ENCODE measurements around the gene TMEM72. TPM values are rescaled to one million over a fixed set of nuclear protein-coding genes. Genes with fewer than 3 reads are reported as not detected.

The TMEM72 gene
- polyA plus RNA-seq, 1 donor (not counting 4 experiments of a cell fraction or from before 2014, with no cell fraction given) = not detected

DNA sequence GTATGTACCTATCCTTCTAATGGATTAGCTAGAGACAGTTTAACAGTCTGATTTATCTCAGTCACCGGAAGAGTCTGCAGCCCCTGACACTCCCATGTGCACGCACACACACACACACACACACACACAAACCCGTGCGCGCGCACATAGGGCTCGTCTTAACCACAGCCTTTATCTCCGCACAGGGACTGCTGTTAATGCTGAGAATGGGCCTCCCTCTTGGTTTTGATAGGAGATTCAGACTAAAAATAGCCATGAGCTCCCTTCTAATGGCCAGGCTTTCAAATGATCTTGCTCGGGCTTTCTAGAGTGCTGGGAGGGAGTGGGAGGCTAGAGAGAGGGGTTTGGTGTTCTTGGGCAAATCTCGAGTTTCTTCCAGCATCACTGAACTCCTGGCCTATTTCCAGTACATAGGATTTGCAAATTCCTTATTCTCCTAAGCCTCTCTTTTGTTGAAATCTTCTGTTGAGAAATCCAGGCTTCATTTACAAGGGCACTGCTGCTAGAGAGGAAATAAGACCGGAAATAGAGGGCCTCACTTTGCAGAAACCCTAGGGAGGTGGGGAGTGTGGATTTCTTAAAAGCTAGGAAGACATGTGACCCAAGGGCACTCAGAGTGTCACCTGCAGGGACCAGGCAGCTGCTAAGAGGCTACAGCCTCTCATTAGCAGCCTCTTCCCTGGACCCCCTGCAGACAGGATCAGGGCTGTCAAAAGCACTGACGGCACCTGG, 2.4 kb downstream of the TMEM72 start:
- DNase-seq (ENCODE audit: low read depth, low spot score) (no peak), FAIRE-seq (no peak)
- dilution Hi-C loops (cut with MboI; ENCODE audit: extremely low pct_ligation_motif_present, low sequenced_read_pairs) = no loop called here
- Histone ChIP-seq H3K4me3 (ENCODE audit: control insufficient read depth in 2 of 3, extremely low read depth in 1 of 3, insufficient read depth in 2 of 3, low read depth in 1 of 3, low read length in 3 of 3) (no peak overlapping the region), H3K4me1 (ENCODE audit: control insufficient read depth, extremely low read depth, insufficient read depth, low read length) (no peaks in the 10 kb centered on the region), H3K4me2 (ENCODE audit: control insufficient read depth, extremely low read depth, insufficient read depth, low read depth, low read length) (no peak overlapping the region), H2AFZ (ENCODE audit: control insufficient read depth, low read length) (no peak overlapping the region), H3K9me1 (ENCODE audit: control insufficient read depth, extremely low read depth, insufficient read depth, low read length) (no peaks in the 10 kb centered on the region), H4K20me1 (ENCODE audit: control insufficient read depth, extremely low read depth, insufficient read depth, low read length) (no peaks in the 10 kb centered on the region), H3K36me3 (ENCODE audit: control insufficient read depth in 2 of 2, extremely low read depth in 1 of 2, insufficient read depth in 2 of 2, low read length in 2 of 2) (no peaks in the 10 kb centered on the region), H3K9ac (ENCODE audit: control insufficient read depth, extremely low read depth, insufficient read depth, low read length) (no peak overlapping the region), H3K79me2 (ENCODE audit: control insufficient read depth, insufficient read depth, low read length) (no peaks in the 10 kb centered on the region), H3K9me3 (ENCODE audit: control insufficient read depth, low read depth, low read length) (no peaks in the 10 kb centered on the region), H3K27me3 (ENCODE audit: control insufficient read depth, extremely low read depth, insufficient read depth, low read length) (no peaks in the 10 kb centered on the region), H3K27ac (ENCODE audit: control insufficient read depth, insufficient read depth, low read length) (no peak overlapping the region)
- TF ChIP-seq, protein P1, sequence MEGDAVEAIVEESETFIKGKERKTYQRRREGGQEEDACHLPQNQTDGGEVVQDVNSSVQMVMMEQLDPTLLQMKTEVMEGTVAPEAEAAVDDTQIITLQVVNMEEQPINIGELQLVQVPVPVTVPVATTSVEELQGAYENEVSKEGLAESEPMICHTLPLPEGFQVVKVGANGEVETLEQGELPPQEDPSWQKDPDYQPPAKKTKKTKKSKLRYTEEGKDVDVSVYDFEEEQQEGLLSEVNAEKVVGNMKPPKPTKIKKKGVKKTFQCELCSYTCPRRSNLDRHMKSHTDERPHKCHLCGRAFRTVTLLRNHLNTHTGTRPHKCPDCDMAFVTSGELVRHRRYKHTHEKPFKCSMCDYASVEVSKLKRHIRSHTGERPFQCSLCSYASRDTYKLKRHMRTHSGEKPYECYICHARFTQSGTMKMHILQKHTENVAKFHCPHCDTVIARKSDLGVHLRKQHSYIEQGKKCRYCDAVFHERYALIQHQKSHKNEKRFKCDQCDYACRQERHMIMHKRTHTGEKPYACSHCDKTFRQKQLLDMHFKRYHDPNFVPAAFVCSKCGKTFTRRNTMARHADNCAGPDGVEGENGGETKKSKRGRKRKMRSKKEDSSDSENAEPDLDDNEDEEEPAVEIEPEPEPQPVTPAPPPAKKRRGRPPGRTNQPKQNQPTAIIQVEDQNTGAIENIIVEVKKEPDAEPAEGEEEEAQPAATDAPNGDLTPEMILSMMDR (optimal IDR thresholded peaks at IDR 0.05 in 1 of 3, IDR thresholded peaks at IDR 0.05 in 1 of 3, conservative IDR thresholded peaks at IDR 0.05 in 1 of 3; ENCODE audit: extremely low read depth in 1 of 3, insufficient read depth in 2 of 3, low read length in 3 of 3) = no peak
- TF ChIP-seq EZH2 (IDR thresholded peaks at IDR 0.05; ENCODE audit: low read length) = no peak

DNA sequence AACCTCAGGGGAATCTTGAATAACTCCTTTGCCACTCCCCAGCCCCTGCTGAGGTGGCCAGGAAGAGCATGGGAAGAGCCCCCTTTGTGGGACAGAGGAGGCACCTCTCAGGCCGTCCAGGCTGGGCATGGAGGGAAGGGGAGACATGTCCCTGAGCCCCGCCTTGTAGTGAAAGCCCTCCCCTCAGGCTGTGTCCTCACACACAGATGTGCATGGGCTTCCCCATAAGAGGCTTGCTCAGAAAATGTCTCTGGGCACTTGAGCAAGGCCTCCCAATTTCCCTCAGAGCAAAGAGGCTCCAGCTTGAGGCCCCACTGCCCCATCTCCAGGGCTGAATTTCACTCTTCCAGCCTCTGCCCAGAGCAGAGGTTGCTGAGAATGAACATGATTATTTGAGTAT, 3.8 kb downstream of the TMEM72 start:
- no peaks in the 10 kb centered on the region for H4K20me1 ChIP-seq (ENCODE audit: control insufficient read depth, extremely low read depth, insufficient read depth, low read length)
- dilution Hi-C loops (cut with MboI; ENCODE audit: extremely low pct_ligation_motif_present, low sequenced_read_pairs) = no loop called here
- H3K9me1 ChIP-seq (ENCODE audit: control insufficient read depth, extremely low read depth, insufficient read depth, low read length) = no peaks in the 10 kb centered on the region
- no peak overlapping the region for H3K4me2 ChIP-seq (ENCODE audit: control insufficient read depth, extremely low read depth, insufficient read depth, low read depth, low read length)
- H3K79me2 ChIP-seq (ENCODE audit: control insufficient read depth, insufficient read depth, low read length) = no peaks in the 10 kb centered on the region
- FAIRE-seq (no peak), DNase-seq (ENCODE audit: low read depth, low spot score) (no peak)
- H3K4me1 ChIP-seq (ENCODE audit: control insufficient read depth, extremely low read depth, insufficient read depth, low read length) = no peaks in the 10 kb centered on the region
- TF ChIP-seq, protein P1 (optimal IDR thresholded peaks at IDR 0.05 in 1 of 3, IDR thresholded peaks at IDR 0.05 in 1 of 3, conservative IDR thresholded peaks at IDR 0.05 in 1 of 3; ENCODE audit: extremely low read depth in 1 of 3, insufficient read depth in 2 of 3, low read length in 3 of 3) = no peak
- no peak for TF ChIP-seq EZH2 (IDR thresholded peaks at IDR 0.05; ENCODE audit: low read length)
- H3K27ac ChIP-seq (ENCODE audit: control insufficient read depth, insufficient read depth, low read length) = no peak overlapping the region
- H3K9me3 ChIP-seq (ENCODE audit: control insufficient read depth, low read depth, low read length) = no peaks in the 10 kb centered on the region
- no peak overlapping the region for H2AFZ ChIP-seq (ENCODE audit: control insufficient read depth, low read length)
- no peak overlapping the region for H3K9ac ChIP-seq (ENCODE audit: control insufficient read depth, extremely low read depth, insufficient read depth, low read length)
- no peaks in the 10 kb centered on the region for H3K36me3 ChIP-seq (ENCODE audit: control insufficient read depth in 2 of 2, extremely low read depth in 1 of 2, insufficient read depth in 2 of 2, low read length in 2 of 2)
- H3K27me3 ChIP-seq (ENCODE audit: control insufficient read depth, extremely low read depth, insufficient read depth, low read length) = no peaks in the 10 kb centered on the region
- no peak overlapping the region for H3K4me3 ChIP-seq (ENCODE audit: control insufficient read depth in 2 of 3, extremely low read depth in 1 of 3, insufficient read depth in 2 of 3, low read depth in 1 of 3, low read length in 3 of 3)
